ENCODE results near the gene LINGO1.

GRCh38 chr15:77571741-77572140, 61.0 kb downstream of the LINGO1 start:
- TF ChIP-seq CTCF (IDR thresholded peaks at IDR 0.05) (no peak), POLR2A (IDR thresholded peaks at IDR 0.05) (no peak)

Measured in adrenal gland (tissue), 5 donors.